Vagina (tissue), 2 donors: ENCODE measurements around the gene SRSF6. TPM values are rescaled to one million over a fixed set of nuclear protein-coding genes. Genes with fewer than 3 reads are reported as not detected.
"Not testable (repeated sequence)": the region's sequence is repeated elsewhere in the genome, so short reads cannot be mapped to it uniquely, and the experiment has no call there.

Experiments used
- DNase-seq, 2 donors: peaks; one replicate each; pipeline ENCODE4 v3.0.0-alpha.2; 2017; ENCODE audit errors: extremely low spot score in 2 of 2
- H3K27ac ChIP-seq: fragments of 200-600 bp; sonication (generic); one replicate; pipeline ENCODE4 v1.5.1; 2019
- H3K27me3 ChIP-seq: fragments of 200-600 bp; sonication (generic); one replicate; pipeline ENCODE4 v1.5.1; 2019
- H3K36me3 ChIP-seq, 2 donors: fragments of 200-600 bp; sonication (generic); one replicate each; pipeline ENCODE4 v1.5.1; 2017 to 2019
- H3K4me1 ChIP-seq: fragments of 200-600 bp; sonication (generic); one replicate; pipeline ENCODE4 v1.5.1; 2019
- H3K4me3 ChIP-seq, 2 donors: fragments of 200-600 bp; sonication (generic); 1 replicate in 1 of 2; 2 replicates in 1 of 2; pipeline ENCODE4 v1.5.1; 2016 to 2019
- H3K9me3 ChIP-seq: fragments of 200-600 bp; sonication (generic); one replicate; pipeline ENCODE4 v1.5.1; 2019
- CTCF ChIP-seq, 3 experiments: fragments of 450-650 bp in 2 of 3; fragments of 200-600 bp in 1 of 3; sonication (generic) in 1 of 3; IDR thresholded peaks; one replicate each; pipeline ENCODE4 v1.5.1; 2017 to 2019; ENCODE audit warnings: antibody characterized with exemption in 3 of 3, mild to moderate bottlenecking in 2 of 3, moderate library complexity in 2 of 3
- POLR2A ChIP-seq, 2 donors: fragments of 450-650 bp; IDR thresholded peaks; one replicate each; pipeline ENCODE4 v1.6.1; 2017; ENCODE audit warnings: antibody characterized with exemption in 2 of 2, mild to moderate bottlenecking in 2 of 2, moderate library complexity in 2 of 2
- POLR2AphosphoS5 ChIP-seq, 2 donors: sonication (generic); formaldehyde crosslinking; IDR thresholded peaks; one replicate each; pipeline ENCODE4 v1.9.0; 2017; ENCODE audit warnings: antibody characterized with exemption in 2 of 2, mild to moderate bottlenecking in 2 of 2, low read depth in 1 of 2; ENCODE audit not compliant: insufficient read depth in 1 of 2
- intact Hi-C: fragments of 100-400 bp; cut with DNase I; formaldehyde crosslinking; loops from one replicate; pipeline ENCODE4 v1.15.1; 2023
- total RNA-seq: library from RNA; depleted of rRNA; stranded (reverse); fragments of >200 nt; gene quantifications from one replicate; pipeline ENCODE4 v1.2.3, GENCODE V29; 2016

SRSF6 gene
- total RNA-seq, 1 donor from 2014 or later, result 112 TPM

DNA sequence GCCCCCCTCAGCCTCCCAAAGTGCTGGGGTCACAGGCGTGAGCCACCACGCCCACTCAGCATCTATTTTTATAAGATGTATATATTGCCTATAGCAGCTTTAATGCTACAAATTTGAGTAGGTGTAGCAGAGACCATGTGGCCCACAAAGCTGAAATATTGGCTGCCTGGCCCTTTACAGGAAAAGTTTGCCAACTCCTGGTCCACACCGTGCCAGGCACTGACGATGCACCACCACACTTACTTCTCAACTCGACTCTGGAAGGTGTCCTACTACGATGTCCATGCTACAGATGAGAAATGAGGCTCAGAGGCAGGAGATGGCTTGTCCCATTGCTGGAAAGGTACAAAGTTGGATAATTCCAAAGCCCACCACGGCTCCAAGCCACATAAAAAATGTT is 17.2 kb upstream of the SRSF6 start:
- Histone ChIP-seq H3K9me3 (no peaks in the 10 kb centered on the region), H3K4me1 (no peaks in the 10 kb centered on the region), H3K27me3 (no peaks in the 10 kb centered on the region), H3K27ac (no peak overlapping the region), H3K36me3 (no peaks in the 10 kb centered on the region), H3K4me3 (no peak overlapping the region)
- intact Hi-C loops, result no loop called here
- peak in 1 of 2 donors; percentile 64 for DNase-seq
- TF ChIP-seq POLR2A (IDR thresholded peaks at IDR 0.05) (no peak), CTCF (IDR thresholded peaks at IDR 0.05) (no peak), POLR2AphosphoS5 (IDR thresholded peaks at IDR 0.05; ENCODE audit: insufficient read depth in 1 of 2, low read depth in 1 of 2) (no peak)

GRCh38 chr20:43442282-43442880 is 15.3 kb upstream of the SRSF6 start:
- TF ChIP-seq POLR2AphosphoS5 (IDR thresholded peaks at IDR 0.05; ENCODE audit: insufficient read depth in 1 of 2, low read depth in 1 of 2) (no peak), POLR2A (IDR thresholded peaks at IDR 0.05) (no peak), CTCF (IDR thresholded peaks at IDR 0.05) (no peak)
- intact Hi-C loops, result no loop called here
- Histone ChIP-seq H3K27ac (no peak overlapping the region), H3K4me3 (no peak overlapping the region), H3K27me3 (no peaks in the 10 kb centered on the region), H3K36me3 (no peaks in the 10 kb centered on the region), H3K9me3 (no peaks in the 10 kb centered on the region), H3K4me1 (no peaks in the 10 kb centered on the region)
- no peak for DNase-seq

DNA sequence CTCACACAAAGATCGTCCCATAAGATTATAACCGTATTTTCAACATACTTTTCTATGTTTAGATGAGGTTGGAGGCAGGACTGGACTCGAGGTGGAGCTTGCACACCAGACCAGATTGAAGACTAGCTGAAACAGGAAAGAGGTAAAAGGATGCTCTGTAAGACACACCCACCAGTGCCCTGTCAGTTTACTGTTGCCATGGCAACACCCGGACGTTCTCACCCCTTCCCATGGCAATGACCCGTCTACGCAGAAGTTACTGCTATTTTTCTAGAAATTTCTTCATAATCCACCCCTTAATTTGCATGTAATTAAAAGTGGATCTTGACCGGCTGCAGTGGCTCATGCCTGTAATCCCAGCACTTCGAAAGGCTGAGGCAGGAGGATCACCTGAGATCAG is 13.6 kb upstream of the SRSF6 start:
- intact Hi-C loops, result no loop called here
- TF ChIP-seq POLR2AphosphoS5 (IDR thresholded peaks at IDR 0.05; ENCODE audit: insufficient read depth in 1 of 2, low read depth in 1 of 2) (no peak), CTCF (IDR thresholded peaks at IDR 0.05) (no peak)
- DNase-seq, result no peak

DNA sequence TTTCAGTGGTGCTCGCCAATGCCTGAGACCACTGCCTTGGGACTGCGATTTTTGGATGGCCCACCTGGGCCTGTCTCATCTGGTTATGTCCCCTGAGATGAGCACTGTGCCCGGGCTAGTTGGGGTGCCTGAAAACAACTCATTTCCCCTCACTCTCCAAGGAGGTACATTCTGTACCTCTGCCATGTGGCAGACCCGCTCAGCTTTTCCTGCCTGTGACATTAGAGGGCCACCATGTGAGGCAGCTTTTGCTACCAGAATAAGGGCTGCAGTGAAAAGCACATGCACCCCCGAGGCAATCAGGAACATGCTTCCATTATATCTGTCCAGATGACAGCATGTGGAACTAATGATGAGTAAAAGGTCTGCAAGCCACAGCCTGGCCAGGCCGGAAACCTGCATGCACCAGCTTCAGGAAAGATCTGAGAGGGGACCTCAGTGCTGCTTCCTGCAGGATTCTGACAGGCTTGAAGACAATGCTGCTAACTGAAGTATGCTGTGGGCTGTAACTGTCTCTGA is 11.3 kb upstream of the SRSF6 start:
- TF ChIP-seq CTCF (IDR thresholded peaks at IDR 0.05) (no peak), POLR2A (IDR thresholded peaks at IDR 0.05) (no peak)

More for the DNA sequence above, 13.6 kb upstream of the SRSF6 start:
- Histone ChIP-seq H3K27me3 (no peaks in the 10 kb centered on the region), H3K4me1 (no peaks in the 10 kb centered on the region), H3K4me3 (no peak overlapping the region), H3K9me3 (no peaks in the 10 kb centered on the region), H3K27ac (no peak overlapping the region), H3K36me3 (no peaks in the 10 kb centered on the region)

DNA sequence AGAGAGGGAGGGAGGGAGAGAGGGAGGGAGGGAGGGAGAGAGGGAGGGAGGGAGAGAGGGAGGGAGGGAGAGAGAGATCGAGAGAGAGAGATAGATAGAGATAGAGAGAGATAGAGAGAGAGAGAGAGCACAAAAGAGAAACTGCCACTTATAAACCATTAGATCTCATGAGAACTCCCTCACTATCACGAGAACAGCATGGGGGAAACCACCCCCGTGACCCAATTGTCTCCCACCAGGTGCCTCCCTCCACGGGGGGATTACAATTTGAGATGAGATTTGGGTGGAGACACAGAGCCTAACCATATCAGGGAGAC is 9.3 kb upstream of the SRSF6 start:
- intact Hi-C loops, H3K27me3 ChIP-seq, H3K36me3 ChIP-seq, DNase-seq, H3K27ac ChIP-seq, H3K9me3 ChIP-seq, H3K4me1 ChIP-seq, H3K4me3 ChIP-seq: not testable (repeated sequence)

More for the DNA sequence above, 11.3 kb upstream of the SRSF6 start:
- intact Hi-C loops, result no loop called here
- no peak overlapping the region for H3K27ac ChIP-seq
- no peak overlapping the region for H3K4me3 ChIP-seq
- H3K9me3 ChIP-seq, result no peaks in the 10 kb centered on the region
- no peaks in the 10 kb centered on the region for H3K4me1 ChIP-seq
- H3K36me3 ChIP-seq, result no peaks in the 10 kb centered on the region
- no peak for DNase-seq
- H3K27me3 ChIP-seq, result no peaks in the 10 kb centered on the region
